GM06990 (cell line): Measurements from ENCODE around the gene TRIP12.
"Not testable (repeated sequence)": the region's sequence is repeated elsewhere in the genome, so short reads cannot be mapped to it uniquely, and the experiment has no call there.

Source experiments
- DNase-seq: peaks from one replicate; pipeline ENCODE4 v3.0.0-alpha.2; 2011; ENCODE audit not compliant: insufficient read length; ENCODE audit errors: extremely low read depth
- H3K27me3 ChIP-seq: replicated peaks from 2 replicates; pipeline ENCODE4 v1.6.0; 2011; ENCODE audit warnings: low read length; ENCODE audit not compliant: control insufficient read depth, insufficient read depth
- H3K36me3 ChIP-seq: 2 replicates; pipeline ENCODE4 v1.5.1; 2011; ENCODE audit warnings: low read length; ENCODE audit not compliant: control insufficient read depth, insufficient read depth
- H3K4me3 ChIP-seq: replicated peaks from 2 replicates; pipeline ENCODE4 v1.5.1; 2011; ENCODE audit warnings: low read depth, mild to moderate bottlenecking, control low read depth, low read length
- CTCF ChIP-seq: IDR thresholded peaks from 2 replicates; pipeline ENCODE4 v1.5.1; 2011; ENCODE audit warnings: low read length, control low read depth, mild to moderate bottlenecking, inconsistent platforms; ENCODE audit not compliant: insufficient read depth, poor library complexity, severe bottlenecking

Gene TRIP12

DNA sequence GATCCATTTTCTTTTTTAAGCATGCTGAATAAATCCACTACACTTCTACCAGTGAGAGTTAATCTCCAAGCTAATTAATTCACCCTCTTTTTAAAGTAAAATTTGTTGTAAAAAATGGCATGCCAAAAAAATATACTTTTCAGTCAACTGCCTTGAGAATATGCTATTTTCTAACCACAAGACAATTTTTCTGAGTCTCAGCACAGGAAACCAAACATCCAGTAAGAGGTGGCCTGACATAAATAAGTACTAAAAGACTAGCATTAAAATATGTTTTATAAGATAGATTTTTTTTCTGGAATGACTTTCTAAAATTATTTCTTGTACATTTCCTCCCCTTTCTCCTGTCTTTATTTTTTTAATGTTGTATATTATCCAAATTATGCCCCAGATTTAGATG lies 3.4 kb upstream of the TRIP12 start:
- no peak for TF ChIP-seq CTCF
- Histone ChIP-seq H3K4me3 (no peak overlapping the region), H3K36me3 (no peaks in the 10 kb centered on the region), H3K27me3 (no peaks in the 10 kb centered on the region)
- DNase-seq: no peak

GRCh38 chr2:229924541-229924940 lies 2.7 kb upstream of the TRIP12 start:
- H3K36me3 ChIP-seq, H3K27me3 ChIP-seq, DNase-seq, H3K4me3 ChIP-seq: not testable (repeated sequence)

GRCh38 chr2:229922449-229923386 lies 909 bp upstream of the TRIP12 start, which contains the start of gene FBXO36:
FBXO36 (plus strand) TSS chr2:229922503; CDS start chr2:229922514, 11 bp downstream.
- peaks cover 2% of the 10 kb centered on the region for H3K36me3 ChIP-seq
- H3K4me3 ChIP-seq: peak within 1 kb of the TSS; percentile 90
- no peaks in the 10 kb centered on the region for H3K27me3 ChIP-seq
- no peak for TF ChIP-seq CTCF
- DNase-seq: no peak

GRCh38 chr2:229921101-229921891 lies 513 bp downstream of the TRIP12 start:
- Histone ChIP-seq H3K36me3 (peaks cover 5% of the 10 kb centered on the region), H3K27me3 (no peaks in the 10 kb centered on the region), H3K4me3 (peak overlapping the region; percentile 90)
- DNase-seq: peak; percentile 82
- TF ChIP-seq CTCF: no peak

DNA sequence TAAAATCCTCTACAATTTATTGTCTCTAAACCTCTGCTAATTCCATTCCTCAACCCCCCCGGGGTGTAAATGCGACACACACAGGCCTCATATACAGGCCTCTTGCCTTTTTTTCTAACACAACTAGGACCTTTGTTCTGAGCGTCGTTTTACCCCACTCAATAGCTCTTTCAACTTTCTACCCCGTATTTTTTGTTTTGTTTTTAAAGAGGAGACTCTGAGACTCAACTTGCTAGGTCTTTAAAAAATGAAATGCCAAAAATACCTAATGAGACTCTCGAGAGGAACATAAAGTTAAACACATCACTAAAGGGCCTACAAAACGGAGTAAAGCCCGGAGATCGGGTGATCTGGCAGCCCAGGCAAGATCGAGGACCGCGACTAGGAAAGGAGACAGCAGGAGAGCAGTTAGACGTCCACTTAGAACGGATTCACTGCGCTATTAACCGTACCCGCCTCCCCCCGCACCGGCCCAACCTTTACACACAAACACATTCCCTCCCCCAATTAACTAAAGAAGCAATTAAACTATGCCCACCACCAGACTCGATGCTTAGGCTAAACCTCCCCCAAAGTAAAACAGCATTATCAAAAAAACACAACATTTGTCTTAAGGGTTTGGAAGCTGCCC lies 1.7 kb downstream of the TRIP12 start:
- peak; percentile 22 for DNase-seq

More for the DNA sequence above, 1.7 kb downstream of the TRIP12 start:
- TF ChIP-seq CTCF: no peak
- H3K4me3 ChIP-seq: peak overlapping the region; percentile 90
- no peaks in the 10 kb centered on the region for H3K27me3 ChIP-seq
- H3K36me3 ChIP-seq: peaks cover 5% of the 10 kb centered on the region
